CD4-positive, alpha-beta T cell (primary cell): Measurements from ENCODE around the gene TBX18. TPM values are rescaled to one million over a fixed set of nuclear protein-coding genes. Genes with fewer than 3 reads are reported as not detected.

Source experiments
- ATAC-seq: fragments of 200-7000 bp; cut with Tn5 transposase; one replicate; pipeline ENCODE4 v1.10.0; 2022; ENCODE audit warnings: mild to moderate bottlenecking; ENCODE audit not compliant: poor library complexity
- CTCF ChIA-PET: fragments of 350-600 bp; sonication (Branson Sonifier 250); formaldehyde crosslinking; loops from one replicate; lab custom pipeline; 2021; ENCODE audit warnings: antibody characterized with exemption, inconsistent platforms; lab: Charles Lee
- POLR2A ChIA-PET: fragments of 350-600 bp; sonication (Branson Sonifier 250); formaldehyde crosslinking; loops from one replicate; lab custom pipeline; 2021; ENCODE audit warnings: antibody characterized with exemption, inconsistent platforms; lab: Charles Lee
- DNase-seq, 14 experiments: peaks; one replicate each; pipeline ENCODE4 v3.0.0-alpha.2; 2013 to 2020; ENCODE audit warnings: mixed read lengths in 2 of 14
- H3K27ac ChIP-seq, 2 donors: one replicate each; pipeline versions ENCODE4 v1.5.1 to v1.7.0; 2013; ENCODE audit warnings: low read length in 2 of 2, low read depth in 1 of 2, mild to moderate bottlenecking in 1 of 2
- H3K27me3 ChIP-seq, 2 experiments: 1 replicate in 1 of 2; 2 replicates in 1 of 2; pipeline versions ENCODE4 v1.6.1 to v1.7.0; 2013; ENCODE audit warnings: low read length in 2 of 2, control low read depth in 1 of 2, mild to moderate bottlenecking in 1 of 2, moderate library complexity in 1 of 2; ENCODE audit not compliant: insufficient read depth in 2 of 2, control insufficient read depth in 1 of 2
- H3K36me3 ChIP-seq: one replicate; pipeline ENCODE4 v1.6.1; 2013; ENCODE audit warnings: low read length, control low read depth; ENCODE audit not compliant: insufficient read depth
- H3K4me1 ChIP-seq: one replicate; pipeline ENCODE4 v1.6.1; 2013; ENCODE audit warnings: low read length, control low read depth; ENCODE audit not compliant: insufficient read depth
- H3K4me3 ChIP-seq: one replicate; pipeline ENCODE4 v1.5.1; 2013; ENCODE audit warnings: mild to moderate bottlenecking, low read length, moderate library complexity
- H3K9me3 ChIP-seq, 2 experiments: 1 replicate in 1 of 2; 2 replicates in 1 of 2; pipeline versions ENCODE4 v1.6.1 to v1.7.0; 2013; ENCODE audit warnings: low read length in 2 of 2, mild to moderate bottlenecking in 2 of 2, control low read depth in 1 of 2, moderate library complexity in 1 of 2; ENCODE audit not compliant: control insufficient read depth in 1 of 2, insufficient read depth in 1 of 2
- H3K27ac Mint-ChIP-seq: one replicate; pipeline ENCODE4 v1.8.0; 2020; ENCODE audit warnings: mixed read lengths
- H3K27me3 Mint-ChIP-seq: one replicate; pipeline ENCODE4 v1.8.0; 2021; ENCODE audit warnings: mixed read lengths
- H3K36me3 Mint-ChIP-seq: one replicate; pipeline ENCODE4 v1.8.0; 2021; ENCODE audit warnings: low read depth, mixed read lengths
- H3K4me1 Mint-ChIP-seq: one replicate; pipeline ENCODE4 v1.8.0; 2021; ENCODE audit warnings: low read depth, mixed read lengths
- H3K4me3 Mint-ChIP-seq: one replicate; pipeline ENCODE4 v1.8.0; 2020; ENCODE audit warnings: mild to moderate bottlenecking, mixed read lengths
- H3K9me3 Mint-ChIP-seq: one replicate; pipeline ENCODE4 v1.8.0; 2020; ENCODE audit warnings: mixed read lengths
- CTCF ChIP-seq: fragments of 200-600 bp; IDR thresholded peaks from one replicate; pipeline ENCODE4 v1.8.0; 2022; ENCODE audit warnings: antibody characterized with exemption, mild to moderate bottlenecking
- intact Hi-C, 2 experiments: fragments of 100-400 bp; cut with DNase I in 1 of 2; cut with micrococcal nuclease in 1 of 2; formaldehyde crosslinking; loops; one replicate each; pipeline versions ENCODE4 v1.15.1 to v1.9.0; 2023 to 2025; cut with DNase I, micrococcal nuclease
- total RNA-seq, 174 experiments: library from RNA in 2 of 174; stranded (reverse) in 2 of 174; gene quantifications; one replicate each; pipeline ENCODE4 v1.2.3 and lab custom pipeline; 2021 to 2026

Gene TBX18
- total RNA-seq, 2 experiments from 2014 or later: not detected

DNA sequence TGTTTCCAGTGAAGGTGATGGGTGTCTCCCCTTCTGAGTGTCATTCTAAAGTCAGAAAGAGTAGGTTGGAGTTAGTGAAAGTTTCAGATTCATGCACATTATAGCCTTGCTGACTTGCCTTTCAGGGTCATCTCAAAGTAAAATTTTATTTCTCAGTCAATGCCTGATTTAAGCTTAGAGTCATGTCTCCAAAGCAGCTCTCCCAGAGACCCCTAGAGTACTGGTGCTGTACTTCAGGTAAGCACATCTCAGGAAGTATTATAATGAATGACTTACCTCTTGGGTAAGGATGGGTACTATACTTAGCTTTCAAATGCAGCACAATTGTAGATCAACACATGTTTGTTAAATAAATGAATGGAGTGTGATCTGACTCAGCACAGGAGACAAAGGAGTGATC lies 116.0 kb downstream of the TBX18 start:
- H3K27ac ChIP-seq: no peak overlapping the region

GRCh38 chr6:84645563-84646266 lies 118.7 kb downstream of the TBX18 start:
- Histone ChIP-seq H3K36me3 (no peaks in the 10 kb centered on the region), H3K9me3 (no peaks in the 10 kb centered on the region), H3K4me1 (no peaks in the 10 kb centered on the region), H3K27me3 (no peaks in the 10 kb centered on the region), H3K4me3 (no peak overlapping the region), H3K27ac (no peak overlapping the region)
- H3K4me3 Mint-ChIP-seq: no peak overlapping the region
- POLR2A ChIA-PET: no interaction called here
- no peak for DNase-seq
- CTCF ChIA-PET: no interaction called here
- intact Hi-C loops: no loop called here
- H3K27ac Mint-ChIP-seq: no peak overlapping the region
- H3K4me1 Mint-ChIP-seq: no peaks in the 10 kb centered on the region
- no peak for ATAC-seq
- H3K27me3 Mint-ChIP-seq: no peaks in the 10 kb centered on the region
- no peaks in the 10 kb centered on the region for H3K36me3 Mint-ChIP-seq
- no peak for TF ChIP-seq CTCF
- H3K9me3 Mint-ChIP-seq: no peaks in the 10 kb centered on the region

More for the DNA sequence above, 116.0 kb downstream of the TBX18 start:
- Mint-ChIP-seq H3K4me1 (no peaks in the 10 kb centered on the region), H3K27ac (no peak overlapping the region), H3K27me3 (no peaks in the 10 kb centered on the region), H3K36me3 (no peaks in the 10 kb centered on the region), H3K9me3 (peaks cover 3% of the 10 kb centered on the region), H3K4me3 (no peak overlapping the region)
- Histone ChIP-seq H3K4me3 (no peak overlapping the region), H3K36me3 (no peaks in the 10 kb centered on the region), H3K4me1 (no peaks in the 10 kb centered on the region), H3K27me3 (no peaks in the 10 kb centered on the region), H3K9me3 (no peaks in the 10 kb centered on the region)
- TF ChIP-seq CTCF: no peak
- DNase-seq (no peak), ATAC-seq (no peak)
- intact Hi-C loops: no loop called here
- ChIA-PET CTCF (interaction anchor here (1.7 kb wide), 1 partner anchor 37 kb away, joined by 3 read pairs; no protein-coding TSS in a partner anchor), POLR2A (no interaction called here)

DNA sequence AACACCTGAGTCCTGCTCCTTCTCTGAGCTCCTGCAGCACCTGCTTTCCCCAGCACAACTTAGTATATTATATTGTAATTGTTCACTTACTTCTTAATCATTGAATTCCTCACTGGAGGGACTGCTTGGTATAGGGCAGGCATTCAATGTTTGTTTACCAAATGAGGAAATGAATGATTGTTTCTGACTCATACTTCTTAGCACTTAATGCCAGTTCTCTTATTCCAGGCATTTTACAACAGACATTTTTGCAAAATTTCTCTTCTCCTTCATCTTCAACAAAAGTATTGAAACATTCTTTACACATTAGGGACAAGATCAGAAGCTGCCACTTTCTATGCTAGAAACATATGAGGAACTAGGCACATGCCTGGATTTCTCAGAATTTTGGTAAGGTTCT lies 119.4 kb downstream of the TBX18 start:
- H3K4me3 ChIP-seq: no peak overlapping the region
- no peaks in the 10 kb centered on the region for H3K4me1 ChIP-seq
- Mint-ChIP-seq H3K9me3 (no peaks in the 10 kb centered on the region), H3K4me3 (no peak overlapping the region), H3K36me3 (no peaks in the 10 kb centered on the region), H3K27me3 (no peaks in the 10 kb centered on the region), H3K27ac (no peak overlapping the region), H3K4me1 (no peaks in the 10 kb centered on the region)
- ATAC-seq (no peak), DNase-seq (no peak)
- intact Hi-C loops: no loop called here
- H3K9me3 ChIP-seq: no peaks in the 10 kb centered on the region
- no peak for TF ChIP-seq CTCF
- no peak overlapping the region for H3K27ac ChIP-seq
- H3K36me3 ChIP-seq: no peaks in the 10 kb centered on the region
- ChIA-PET CTCF (no interaction called here), POLR2A (no interaction called here)
- H3K27me3 ChIP-seq: no peaks in the 10 kb centered on the region
